HepG2 (cell line): Measurements from ENCODE around the gene MOV10L1. TPM values are rescaled to one million over a fixed set of nuclear protein-coding genes. Genes with fewer than 3 reads are reported as not detected.
A peak's percentile ranks its signal among the peaks of the same experiment; 100 is the strongest.

Experiments used
- BRCA1 ChIP-seq: sonication (generic); formaldehyde crosslinking; IDR thresholded peaks from 2 replicates; pipeline ENCODE4 v1.4.0; 2020; ENCODE audit warnings: missing genetic modification reagents
- FOXC1 ChIP-seq: sonication (generic); formaldehyde crosslinking; IDR thresholded peaks from 2 replicates; pipeline ENCODE4 v1.8.0; 2022; ENCODE audit warnings: mild to moderate bottlenecking, missing genetic modification reagents, borderline replicate concordance
- MEIS2 ChIP-seq: sonication (generic); formaldehyde crosslinking; IDR thresholded peaks from 2 replicates; pipeline ENCODE4 v1.9.0; 2021; ENCODE audit warnings: mild to moderate bottlenecking, missing genetic modification reagents
- NFKBIZ ChIP-seq: IDR thresholded peaks from 2 replicates; pipeline ENCODE4 v1.6.1; 2018; ENCODE audit warnings: missing genetic modification reagents, missing compliant biosample characterization
- SAP130 ChIP-seq: IDR thresholded peaks from 2 replicates; pipeline ENCODE4 v1.6.1; 2016; ENCODE audit warnings: low read depth
- STAG1 ChIP-seq: sonication (generic); formaldehyde crosslinking; IDR thresholded peaks from 2 replicates; pipeline ENCODE4 v1.4.0; 2020; ENCODE audit warnings: missing genetic modification reagents
- polyA plus RNA-seq, 8 experiments: library from polyadenylated mRNA; depleted of rRNA in 3 of 8; stranded (reverse) in 7 of 8; unstranded in 1 of 8; fragments of >200 nt; fragmentation: Illumina TruSeq in 4 of 8; extraction: Trizol in 4 of 8; gene quantifications; 2 replicates each; pipeline versions ENCODE4 v1.2.1 to v1.2.3, GENCODE V29; 2011 to 2016; ENCODE audit warnings: low read depth in 4 of 8, missing spikeins in 1 of 8, mixed read lengths in 1 of 8; ENCODE audit not compliant: insufficient read depth in 1 of 8
- total RNA-seq, 5 experiments: library from RNA; depleted of rRNA; stranded (reverse); fragments of >200 nt; fragmentation: Illumina TruSeq; extraction: Trizol; gene quantifications; 2 replicates each; pipeline ENCODE4 v1.2.3, GENCODE V29; 2016; ENCODE audit warnings: low read depth in 1 of 5
- TF ChIP-seq, protein P1 (sequence below), 2 experiments: fragments of 450-650 bp in 1 of 2; sonication (generic) in 1 of 2; formaldehyde crosslinking in 1 of 2; IDR thresholded peaks; 2 replicates each; pipeline versions ENCODE4 v1.6.1 to v1.8.0; 2016 to 2022; ENCODE audit warnings: antibody characterized with exemption in 1 of 2, mild to moderate bottlenecking in 1 of 2, missing genetic modification reagents in 1 of 2
- TF ChIP-seq, protein P2 (sequence below): sonication (generic); formaldehyde crosslinking; IDR thresholded peaks from 2 replicates; pipeline ENCODE4 v1.4.0; 2020; ENCODE audit warnings: missing genetic modification reagents

The MOV10L1 gene
- total and polyA plus RNA-seq, 2 of the 13 experiments (the other 11 are each of a cell fraction or from before 2014, with no cell fraction given) = 0.11 to 0.12 TPM

DNA sequence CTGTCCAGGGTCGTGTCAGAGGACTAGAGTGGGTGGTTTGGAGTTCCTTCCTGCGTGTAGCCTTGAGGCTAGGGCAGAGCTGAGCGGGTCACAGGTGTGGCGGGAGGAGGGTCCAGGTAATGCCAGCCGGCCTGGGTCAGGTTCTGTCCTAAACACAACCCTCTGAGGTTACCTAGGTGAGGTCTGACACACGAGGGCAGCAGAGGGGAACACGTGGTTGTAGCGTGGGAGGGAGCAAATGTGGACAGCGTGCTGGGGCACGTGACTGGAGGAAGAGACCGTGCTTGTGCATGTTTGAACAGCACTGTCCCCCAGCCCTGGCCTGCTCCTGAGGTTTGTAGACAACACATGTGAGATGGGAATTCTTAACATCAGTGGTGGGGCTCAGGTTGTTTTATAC is 13.1 kb downstream of the MOV10L1 start (continued):
- TF ChIP-seq, protein P1, sequence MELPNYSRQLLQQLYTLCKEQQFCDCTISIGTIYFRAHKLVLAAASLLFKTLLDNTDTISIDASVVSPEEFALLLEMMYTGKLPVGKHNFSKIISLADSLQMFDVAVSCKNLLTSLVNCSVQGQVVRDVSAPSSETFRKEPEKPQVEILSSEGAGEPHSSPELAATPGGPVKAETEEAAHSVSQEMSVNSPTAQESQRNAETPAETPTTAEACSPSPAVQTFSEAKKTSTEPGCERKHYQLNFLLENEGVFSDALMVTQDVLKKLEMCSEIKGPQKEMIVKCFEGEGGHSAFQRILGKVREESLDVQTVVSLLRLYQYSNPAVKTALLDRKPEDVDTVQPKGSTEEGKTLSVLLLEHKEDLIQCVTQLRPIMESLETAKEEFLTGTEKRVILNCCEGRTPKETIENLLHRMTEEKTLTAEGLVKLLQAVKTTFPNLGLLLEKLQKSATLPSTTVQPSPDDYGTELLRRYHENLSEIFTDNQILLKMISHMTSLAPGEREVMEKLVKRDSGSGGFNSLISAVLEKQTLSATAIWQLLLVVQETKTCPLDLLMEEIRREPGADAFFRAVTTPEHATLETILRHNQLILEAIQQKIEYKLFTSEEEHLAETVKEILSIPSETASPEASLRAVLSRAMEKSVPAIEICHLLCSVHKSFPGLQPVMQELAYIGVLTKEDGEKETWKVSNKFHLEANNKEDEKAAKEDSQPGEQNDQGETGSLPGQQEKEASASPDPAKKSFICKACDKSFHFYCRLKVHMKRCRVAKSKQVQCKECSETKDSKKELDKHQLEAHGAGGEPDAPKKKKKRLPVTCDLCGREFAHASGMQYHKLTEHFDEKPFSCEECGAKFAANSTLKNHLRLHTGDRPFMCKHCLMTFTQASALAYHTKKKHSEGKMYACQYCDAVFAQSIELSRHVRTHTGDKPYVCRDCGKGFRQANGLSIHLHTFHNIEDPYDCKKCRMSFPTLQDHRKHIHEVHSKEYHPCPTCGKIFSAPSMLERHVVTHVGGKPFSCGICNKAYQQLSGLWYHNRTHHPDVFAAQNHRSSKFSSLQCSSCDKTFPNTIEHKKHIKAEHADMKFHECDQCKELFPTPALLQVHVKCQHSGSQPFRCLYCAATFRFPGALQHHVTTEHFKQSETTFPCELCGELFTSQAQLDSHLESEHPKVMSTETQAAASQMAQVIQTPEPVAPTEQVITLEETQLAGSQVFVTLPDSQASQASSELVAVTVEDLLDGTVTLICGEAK (IDR thresholded peaks at IDR 0.05) = no peak
- TF ChIP-seq, protein P1 (CRISPR knock-in tag; IDR thresholded peaks at IDR 0.05) = peak; percentile 78; the same call in 1 of the 2 replicates
- TF ChIP-seq BRCA1 (CRISPR knock-in tag) (no peak), FOXC1 (CRISPR knock-in tag) (peak; percentile 78), SAP130 (CRISPR knock-in tag) (peak; percentile 70), NFKBIZ (CRISPR knock-in tag) (0 out of 2 replicates have a peak, but pooled peaks have one; percentile 57), MEIS2 (CRISPR knock-in tag) (no peak), STAG1 (CRISPR knock-in tag) (peak; percentile 38)
- TF ChIP-seq, protein P2, sequence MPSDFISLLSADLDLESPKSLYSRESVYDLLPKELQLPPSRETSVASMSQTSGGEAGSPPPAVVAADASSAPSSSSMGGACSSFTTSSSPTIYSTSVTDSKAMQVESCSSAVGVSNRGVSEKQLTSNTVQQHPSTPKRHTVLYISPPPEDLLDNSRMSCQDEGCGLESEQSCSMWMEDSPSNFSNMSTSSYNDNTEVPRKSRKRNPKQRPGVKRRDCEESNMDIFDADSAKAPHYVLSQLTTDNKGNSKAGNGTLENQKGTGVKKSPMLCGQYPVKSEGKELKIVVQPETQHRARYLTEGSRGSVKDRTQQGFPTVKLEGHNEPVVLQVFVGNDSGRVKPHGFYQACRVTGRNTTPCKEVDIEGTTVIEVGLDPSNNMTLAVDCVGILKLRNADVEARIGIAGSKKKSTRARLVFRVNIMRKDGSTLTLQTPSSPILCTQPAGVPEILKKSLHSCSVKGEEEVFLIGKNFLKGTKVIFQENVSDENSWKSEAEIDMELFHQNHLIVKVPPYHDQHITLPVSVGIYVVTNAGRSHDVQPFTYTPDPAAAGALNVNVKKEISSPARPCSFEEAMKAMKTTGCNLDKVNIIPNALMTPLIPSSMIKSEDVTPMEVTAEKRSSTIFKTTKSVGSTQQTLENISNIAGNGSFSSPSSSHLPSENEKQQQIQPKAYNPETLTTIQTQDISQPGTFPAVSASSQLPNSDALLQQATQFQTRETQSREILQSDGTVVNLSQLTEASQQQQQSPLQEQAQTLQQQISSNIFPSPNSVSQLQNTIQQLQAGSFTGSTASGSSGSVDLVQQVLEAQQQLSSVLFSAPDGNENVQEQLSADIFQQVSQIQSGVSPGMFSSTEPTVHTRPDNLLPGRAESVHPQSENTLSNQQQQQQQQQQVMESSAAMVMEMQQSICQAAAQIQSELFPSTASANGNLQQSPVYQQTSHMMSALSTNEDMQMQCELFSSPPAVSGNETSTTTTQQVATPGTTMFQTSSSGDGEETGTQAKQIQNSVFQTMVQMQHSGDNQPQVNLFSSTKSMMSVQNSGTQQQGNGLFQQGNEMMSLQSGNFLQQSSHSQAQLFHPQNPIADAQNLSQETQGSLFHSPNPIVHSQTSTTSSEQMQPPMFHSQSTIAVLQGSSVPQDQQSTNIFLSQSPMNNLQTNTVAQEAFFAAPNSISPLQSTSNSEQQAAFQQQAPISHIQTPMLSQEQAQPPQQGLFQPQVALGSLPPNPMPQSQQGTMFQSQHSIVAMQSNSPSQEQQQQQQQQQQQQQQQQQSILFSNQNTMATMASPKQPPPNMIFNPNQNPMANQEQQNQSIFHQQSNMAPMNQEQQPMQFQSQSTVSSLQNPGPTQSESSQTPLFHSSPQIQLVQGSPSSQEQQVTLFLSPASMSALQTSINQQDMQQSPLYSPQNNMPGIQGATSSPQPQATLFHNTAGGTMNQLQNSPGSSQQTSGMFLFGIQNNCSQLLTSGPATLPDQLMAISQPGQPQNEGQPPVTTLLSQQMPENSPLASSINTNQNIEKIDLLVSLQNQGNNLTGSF = peak; percentile 71; the same call in 1 of the 2 replicates
